HG03045 (cell line): ENCODE measurements around the gene CNN2.

ENCODE experiments used
- ATAC-seq: cut with Tn5 transposase; IDR thresholded peaks from one replicate; pipeline ENCODE4 v1.9.1; 2021; ENCODE audit warnings: mild to moderate bottlenecking, moderate library complexity; ENCODE audit not compliant: unreplicated experiment

CNN2 gene

DNA sequence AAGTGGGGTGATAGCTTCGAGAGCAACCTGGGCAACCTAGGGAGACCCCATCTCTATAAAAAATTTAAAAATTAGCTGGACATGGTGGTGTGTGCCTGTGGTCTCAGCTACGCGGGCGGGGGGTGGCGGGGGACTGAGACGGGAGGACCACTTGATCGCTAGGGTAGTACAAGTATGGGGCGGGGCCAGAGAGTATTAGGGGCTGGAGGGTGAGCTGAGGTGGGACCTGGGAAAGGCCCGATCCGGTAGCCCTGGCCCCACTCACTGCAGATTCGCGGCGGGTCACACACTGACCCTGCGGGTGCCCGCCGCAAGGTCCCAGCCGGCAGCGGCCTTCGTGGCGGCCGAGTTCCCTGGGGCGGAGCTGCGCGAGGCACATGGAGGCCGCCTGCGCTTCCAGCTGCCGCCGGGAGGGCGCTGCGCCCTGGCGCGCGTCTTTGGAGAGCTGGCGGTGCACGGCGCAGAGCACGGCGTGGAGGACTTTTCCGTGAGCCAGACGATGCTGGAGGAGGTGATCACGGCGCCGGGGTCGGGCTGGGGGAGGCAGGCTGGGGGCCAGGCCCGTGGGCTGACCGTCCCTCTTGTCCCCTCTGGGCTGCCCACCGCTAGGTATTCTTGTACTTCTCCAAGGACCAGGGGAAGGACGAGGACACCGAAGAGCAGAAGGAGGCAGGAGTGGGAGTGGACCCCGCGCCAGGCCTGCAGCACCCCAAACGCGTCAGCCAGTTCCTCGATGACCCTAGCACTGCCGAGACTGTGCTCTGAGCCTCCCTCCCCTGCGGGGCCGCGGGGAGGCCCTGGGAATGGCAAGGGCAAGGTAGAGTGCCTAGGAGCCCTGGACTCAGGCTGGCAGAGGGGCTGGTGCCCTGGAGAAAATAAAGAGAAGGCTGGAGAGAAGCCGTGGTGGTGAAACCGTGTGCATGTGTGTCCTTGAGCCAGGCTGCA, 38.5 kb downstream of the CNN2 start:
- no peak for ATAC-seq

DNA sequence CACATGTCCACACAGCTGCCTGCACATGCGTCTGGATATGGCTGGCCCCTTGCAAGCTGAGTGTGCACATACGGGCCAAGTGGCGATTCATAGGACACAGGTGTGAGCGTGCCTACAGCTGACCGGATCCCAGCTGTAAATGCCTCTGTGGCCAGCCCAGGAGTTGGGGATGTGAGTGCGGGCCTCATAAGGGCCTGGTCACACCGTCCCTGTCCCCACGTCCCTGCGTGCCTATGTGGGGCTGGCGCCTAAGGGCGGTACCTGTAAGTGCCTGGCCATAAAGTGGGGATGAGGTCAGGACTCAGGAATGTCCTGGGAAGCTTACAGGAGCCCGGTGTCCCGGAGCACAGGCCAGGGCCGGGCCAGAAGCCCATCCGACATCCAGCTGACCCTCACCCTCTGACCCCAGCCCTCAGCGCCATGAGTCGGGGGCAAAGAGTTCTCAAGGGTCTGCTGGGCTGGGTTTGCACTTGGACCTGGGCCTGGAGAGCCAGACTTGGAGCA, 39.2 kb downstream of the CNN2 start:
- no peak for ATAC-seq

DNA sequence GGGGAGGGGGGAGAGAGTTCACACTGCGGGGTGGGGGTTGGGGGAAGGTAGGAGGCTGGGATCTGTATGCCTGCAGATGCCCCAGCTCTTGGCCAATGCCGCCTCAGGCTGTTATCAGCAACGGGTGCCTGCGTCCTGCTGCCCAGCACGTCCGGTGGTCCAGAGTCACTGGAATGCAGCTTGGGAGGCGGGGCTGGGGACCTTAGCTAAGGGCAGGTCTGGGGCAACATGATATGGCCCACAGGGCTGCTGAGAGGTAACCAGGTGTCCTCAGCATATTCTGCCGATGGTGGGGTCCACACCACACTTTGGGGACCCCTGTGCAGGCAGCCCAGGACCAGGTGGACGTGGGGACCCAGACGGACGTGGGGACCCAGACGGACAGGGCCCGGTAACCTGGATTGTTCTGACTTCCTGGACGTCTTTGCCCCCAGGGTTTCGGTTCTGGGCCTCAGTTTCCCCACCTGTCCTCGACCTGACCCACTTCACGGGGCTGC, 39.9 kb downstream of the CNN2 start:
- ATAC-seq = no peak

DNA sequence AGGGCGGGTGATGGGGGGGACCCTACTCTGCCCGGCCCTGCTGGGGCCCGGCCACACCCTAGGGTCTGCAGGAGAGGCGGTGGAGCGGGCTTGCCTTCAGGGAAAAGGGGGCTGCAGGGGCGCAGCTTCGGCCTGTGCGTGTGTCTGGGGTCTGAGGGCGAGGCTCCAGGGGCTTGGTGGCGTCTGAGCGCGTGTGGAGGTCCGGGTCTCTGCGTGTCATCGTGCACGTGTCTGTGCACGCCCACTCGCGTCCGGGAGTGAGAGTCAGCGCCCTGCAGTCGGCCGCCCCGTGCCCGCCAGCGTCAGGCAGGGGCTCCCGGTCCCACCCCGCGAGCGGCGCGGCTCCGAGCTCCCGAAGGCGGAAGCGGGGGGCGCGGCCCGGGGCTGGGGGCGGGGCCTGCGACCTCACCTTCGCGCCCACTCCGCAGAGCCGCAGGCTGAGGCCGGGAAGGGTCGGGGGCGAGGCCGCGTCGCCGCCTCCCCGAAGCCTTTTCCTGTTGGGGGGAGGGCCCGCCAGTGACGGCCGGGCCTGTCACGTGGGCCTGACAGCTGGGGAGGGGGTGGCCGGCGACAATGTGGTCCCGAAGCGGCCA, 40.4 kb downstream of the CNN2 start, which contains the start of gene ARHGAP45:
TSS of gene ARHGAP45 (plus strand) at position 420 of the 593 bp plus-strand sequence. CDS start 239 bp downstream, outside the sequence.
- no peak for ATAC-seq

DNA sequence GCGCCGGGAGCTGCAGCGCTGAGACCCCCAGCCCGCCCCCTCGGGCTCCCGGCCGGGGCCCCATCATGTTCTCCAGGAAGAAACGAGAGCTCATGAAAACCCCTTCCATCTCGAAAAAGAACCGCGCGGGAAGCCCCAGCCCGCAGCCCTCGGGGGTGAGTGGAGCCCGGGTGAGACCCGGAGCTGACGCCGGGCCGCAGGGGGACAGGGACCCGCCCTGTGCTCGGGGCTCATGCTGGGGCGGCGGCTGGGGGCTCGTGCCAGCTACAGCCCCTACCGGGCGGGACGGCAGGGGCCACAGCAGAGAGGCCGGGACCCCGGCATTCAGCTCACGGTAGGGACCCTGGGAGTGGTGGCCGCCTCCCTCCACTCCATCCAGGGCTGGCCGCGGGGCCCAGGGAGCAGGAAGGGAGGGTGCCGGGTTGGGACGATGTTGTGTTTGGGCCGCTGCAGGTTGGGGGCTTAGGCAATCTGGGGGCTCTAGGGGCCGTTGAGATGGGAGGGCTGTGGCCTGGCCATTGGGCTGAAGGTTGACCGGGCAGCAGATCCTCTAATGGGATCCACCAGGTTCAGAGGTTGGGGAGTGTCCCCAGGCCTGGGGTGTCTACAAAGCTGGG, 41.0 kb downstream of the CNN2 start:
- no peak for ATAC-seq

DNA sequence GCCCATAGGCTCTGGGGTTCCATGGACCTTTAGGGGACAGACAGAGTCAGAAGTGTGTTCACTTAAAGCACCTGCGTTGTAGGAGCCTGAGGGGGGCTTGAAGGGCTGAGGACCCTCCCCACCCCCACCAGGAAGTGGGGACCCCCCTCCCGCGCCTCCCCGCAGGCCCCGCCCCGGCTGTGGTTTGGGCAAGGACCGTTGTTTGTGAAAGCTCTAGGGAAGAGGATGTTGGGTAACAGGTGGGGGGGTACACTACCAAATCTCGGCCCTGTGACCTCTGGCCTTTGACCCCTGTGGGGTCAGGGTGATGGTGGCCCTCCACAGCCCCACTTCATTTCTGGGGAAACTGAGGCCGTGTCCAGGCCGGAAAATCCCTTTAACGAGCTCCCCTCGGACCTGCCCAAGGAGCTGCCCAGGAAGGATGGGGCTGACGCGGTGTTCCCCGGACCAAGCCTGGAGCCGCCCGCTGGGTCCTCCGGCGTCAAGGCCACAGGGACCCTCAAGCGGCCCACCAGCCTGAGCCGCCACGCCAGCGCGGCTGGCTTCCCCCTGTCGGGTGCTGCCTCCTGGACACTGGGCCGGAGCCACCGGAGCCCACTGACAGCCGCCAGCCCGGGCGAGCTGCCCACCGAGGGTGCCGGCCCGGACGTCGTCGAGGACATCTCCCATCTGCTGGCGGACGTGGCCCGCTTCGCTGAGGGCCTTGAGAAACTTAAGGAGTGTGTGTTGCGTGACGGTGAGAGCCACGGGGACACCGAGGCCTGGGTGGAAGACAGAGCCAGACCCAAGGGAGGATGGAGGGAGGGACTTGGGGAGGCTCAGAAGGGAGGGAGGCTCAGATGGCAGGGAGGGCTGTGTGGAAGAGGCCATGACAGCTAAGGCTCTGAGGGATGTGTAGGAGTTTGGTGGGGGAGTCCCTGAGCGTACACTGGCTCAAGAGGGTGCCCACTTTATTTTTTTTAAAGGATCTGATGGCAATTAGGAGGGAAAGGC, 41.9 kb downstream of the CNN2 start:
- no peak for ATAC-seq

DNA sequence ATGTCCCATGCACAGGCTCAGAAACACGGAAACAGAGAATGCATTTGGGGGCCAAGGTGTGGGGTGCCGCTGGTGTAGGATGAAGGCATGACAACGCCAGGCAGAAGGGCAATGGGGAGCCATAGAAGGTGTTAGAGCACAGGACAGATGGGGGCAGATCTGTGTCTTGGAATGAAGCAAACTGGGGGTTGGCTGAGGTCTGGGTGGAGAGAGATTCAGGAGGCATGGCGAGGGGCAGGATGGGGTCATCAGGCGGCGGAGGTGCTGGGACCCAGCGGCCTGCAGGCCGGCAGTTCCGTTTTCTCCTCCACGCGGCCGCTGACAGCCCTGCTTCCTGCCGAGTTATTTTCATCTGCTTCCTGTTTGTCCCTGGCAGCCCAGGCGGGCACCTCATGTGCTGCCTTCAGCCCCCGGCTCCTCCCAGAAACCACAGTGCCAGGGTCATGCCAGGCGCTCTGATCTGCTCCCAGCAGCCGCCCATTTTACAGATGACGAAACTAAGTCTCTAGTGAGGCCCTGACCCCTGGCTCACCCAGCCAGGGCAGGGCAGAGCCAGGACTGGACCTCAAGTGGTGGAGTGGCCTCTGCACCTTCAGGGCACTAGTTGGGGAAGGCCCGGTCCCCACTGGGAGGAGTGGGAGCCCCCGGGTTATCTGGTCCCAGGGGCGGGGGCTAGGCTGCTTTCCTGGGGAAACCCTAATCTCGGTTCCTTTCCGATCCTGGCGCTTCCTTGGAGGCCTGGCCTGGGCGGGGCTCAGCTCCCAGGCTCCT, 42.8 kb downstream of the CNN2 start:
- ATAC-seq = no peak

DNA sequence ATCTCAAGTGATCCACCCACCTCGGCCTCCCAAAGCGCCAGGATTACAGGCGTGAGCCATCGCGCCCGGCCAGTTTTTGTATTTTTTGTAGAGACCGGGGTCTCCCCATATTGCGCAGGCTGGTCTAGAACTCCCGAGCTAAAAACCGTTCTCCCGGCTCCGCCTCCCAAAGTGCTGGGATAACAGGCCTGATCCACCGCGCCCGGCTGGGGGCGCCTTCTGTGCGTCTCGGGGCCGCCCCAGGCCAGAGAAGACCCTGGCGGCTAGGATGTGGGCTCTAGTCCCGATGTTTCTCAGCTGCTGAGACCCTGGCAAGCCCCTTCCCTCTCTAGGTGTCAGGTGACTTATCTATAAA, 44.1 kb downstream of the CNN2 start:
- ATAC-seq = no peak

DNA sequence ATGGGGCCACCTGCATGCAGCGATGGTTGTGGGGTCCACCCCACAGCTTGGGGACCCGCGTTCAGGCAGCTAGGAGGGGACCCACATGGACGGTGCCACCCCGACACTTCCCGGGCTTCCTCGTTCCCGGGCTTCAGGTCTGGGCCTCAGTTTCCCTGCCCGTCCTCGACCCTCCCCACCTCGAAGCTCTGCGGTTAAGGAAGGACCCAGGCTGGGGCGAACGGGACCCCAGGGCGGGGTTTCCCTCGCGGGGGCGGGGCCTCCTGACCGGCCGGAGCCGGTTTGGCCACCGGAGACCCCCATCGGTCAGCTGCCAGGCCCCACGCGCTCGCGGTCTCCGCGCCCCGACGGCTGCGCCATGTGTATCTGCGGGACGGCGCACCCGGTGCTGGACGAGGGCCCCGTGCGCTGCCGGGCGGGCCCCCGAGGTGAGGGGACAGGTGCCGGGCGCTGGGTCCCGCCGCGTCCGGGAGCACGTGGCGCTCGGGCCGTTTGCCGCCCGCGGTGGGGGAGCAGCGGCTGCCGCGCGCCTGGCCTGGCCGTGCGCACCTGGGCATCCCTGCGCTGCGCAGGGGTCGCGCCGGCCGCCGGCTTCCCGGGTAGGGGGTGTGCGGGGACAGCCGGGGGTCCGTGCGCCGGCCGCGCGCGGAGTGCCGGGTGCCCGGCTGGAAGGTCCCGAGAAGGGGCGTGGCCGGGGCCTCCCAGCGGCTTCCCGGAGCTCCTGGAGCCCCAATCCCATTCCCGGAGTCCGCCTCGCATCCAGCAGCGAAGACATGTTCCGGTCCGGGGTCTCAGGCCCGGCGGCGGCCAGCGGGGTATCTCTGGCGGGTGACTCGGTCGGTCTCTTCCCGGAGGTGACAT, 44.8 kb downstream of the CNN2 start:
- no peak for ATAC-seq

DNA sequence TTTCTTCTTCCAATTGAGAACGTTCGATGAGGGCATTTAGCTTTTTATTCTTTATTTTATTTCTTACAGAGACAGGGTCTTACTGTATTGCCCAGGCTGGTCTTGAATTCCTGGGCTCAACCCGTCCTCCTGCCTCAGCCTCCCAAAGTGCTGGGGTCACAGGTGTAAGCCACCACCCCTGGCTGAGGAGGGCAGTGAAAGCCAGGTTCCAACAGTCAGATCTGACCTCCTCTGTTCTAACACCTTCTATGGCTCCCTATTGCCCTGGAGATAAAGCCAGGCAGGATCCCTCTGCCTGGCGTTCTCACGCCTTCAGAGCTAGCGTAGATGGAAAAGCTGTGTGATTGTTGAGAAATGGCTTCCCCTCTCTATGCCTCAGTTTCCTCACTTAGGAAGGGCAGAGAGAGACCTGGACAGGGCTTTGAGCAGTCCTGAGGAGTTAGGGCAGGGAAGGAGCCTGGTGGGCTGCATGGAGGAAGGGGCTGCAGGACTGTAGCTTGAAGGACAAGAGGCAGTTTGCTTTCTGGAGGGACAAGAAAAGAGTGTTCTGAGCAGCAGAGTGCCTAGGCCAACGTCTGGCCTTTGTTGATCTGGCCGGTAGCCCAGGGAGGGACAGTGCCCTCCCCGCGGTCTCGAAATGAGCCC, 46.1 kb downstream of the CNN2 start:
- ATAC-seq = no peak

DNA sequence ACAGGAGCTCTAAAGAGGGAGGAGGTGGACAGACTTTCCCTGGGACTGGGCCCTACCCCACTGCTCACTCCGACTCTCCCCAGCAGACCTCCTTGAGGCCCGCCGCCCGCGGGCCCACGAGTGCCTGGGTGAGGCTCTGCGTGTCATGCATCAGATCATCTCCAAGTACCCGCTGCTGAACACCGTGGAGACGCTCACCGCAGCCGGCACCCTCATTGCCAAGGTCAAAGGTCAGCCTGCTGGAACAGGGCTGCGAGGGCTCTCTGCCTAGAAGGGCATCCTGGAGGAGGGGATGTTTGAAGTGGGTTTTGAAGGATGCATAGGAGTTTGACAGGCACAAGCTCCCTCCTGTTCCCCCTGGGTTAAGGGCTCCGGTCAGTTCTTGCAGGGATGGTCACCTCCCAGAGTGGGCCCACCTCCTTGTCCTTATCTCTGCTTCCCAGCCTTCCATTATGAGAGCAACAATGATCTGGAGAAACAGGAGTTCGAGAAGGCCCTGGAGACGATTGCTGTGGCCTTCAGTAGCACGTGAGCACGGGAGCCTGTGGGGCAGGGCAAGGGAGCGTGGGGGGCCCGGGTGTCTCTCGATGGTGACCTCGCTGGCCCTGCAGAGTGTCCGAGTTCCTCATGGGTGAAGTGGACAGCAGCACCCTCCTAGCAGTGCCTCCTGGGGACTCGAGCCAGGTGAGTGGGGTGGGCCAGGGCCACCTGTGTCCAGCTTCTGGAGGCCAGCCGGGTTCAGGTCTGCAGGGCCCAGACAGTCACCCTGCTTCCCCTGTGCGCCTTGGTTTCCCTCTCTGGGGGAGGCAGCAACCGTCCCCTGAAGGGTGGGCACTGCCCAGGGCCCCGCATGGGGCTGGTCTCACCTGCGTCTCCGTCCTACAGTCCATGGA, 46.9 kb downstream of the CNN2 start:
- ATAC-seq = no peak

DNA sequence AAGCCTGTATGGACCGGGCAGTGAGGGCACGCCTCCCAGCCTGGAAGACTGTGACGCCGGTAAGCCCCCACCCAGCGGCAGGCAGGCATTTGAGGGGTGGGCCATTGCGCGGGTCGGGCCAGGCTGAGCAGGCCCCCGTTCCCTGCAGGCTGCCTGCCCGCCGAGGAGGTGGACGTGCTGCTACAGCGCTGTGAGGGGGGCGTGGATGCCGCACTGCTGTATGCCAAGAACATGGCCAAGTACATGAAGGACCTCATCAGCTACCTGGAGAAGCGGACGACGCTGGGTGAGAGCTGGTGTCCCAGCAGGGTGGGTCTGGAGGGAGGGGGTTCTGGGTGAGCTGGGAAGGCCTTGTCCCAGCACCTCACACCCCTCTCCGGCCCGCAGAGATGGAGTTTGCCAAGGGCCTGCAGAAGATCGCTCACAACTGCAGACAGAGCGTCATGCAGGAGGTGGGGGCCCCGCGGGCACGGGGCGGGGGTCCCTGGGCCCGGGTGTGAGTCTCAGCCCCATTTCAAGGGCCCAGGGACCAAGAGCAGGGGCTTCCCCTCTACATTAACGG, 47.6 kb downstream of the CNN2 start:
- no peak for ATAC-seq

DNA sequence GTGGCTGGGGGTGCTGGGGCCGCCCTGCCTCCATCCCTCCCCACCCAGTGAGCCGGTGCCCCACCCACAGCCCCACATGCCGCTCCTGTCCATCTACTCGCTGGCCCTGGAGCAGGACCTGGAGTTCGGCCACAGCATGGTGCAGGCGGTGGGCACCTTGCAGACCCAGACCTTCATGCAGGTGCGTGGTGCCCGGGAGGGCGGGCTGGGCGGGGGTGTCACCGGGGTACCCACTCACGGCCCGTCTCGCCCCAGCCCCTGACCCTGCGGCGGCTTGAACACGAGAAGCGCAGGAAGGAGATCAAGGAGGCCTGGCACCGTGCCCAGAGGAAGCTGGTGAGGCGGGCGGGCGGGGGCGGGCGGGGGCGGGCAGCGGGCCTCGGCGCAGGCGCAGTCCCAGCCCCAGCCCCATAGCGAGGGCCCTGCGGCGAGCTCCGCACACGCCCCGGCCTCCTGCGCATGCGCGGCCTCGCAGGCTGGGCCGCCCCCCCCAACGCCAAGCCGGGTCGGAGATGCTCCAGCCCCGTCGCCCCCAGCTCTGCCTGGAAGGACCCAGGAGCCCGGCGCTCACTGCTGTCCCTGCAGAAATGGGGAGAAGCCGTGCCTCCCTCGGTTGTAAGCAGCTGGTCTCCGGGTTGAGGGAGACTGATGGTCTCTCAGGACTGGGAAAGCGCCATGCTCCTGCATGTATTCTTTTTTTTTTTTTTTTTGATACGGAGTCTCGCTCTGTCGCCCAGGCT, 48.3 kb downstream of the CNN2 start:
- ATAC-seq = peak; percentile 35

DNA sequence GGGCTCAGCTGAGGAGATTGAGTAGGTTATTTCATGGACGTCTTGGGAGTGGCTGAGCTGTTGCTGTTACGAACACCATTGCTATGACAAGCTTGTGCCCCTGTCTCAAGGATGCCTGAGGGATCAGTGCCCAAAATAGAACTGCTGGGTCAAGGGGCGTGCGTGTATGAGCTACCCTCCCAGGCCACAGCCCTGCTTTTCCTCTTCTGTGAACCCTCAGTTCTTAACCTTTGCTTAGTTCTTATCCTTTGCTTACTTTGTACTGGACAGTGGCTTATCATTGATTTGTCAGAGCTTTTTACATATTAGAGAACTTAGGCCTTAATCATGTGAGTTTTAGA, 49.6 kb downstream of the CNN2 start:
- no peak for ATAC-seq

DNA sequence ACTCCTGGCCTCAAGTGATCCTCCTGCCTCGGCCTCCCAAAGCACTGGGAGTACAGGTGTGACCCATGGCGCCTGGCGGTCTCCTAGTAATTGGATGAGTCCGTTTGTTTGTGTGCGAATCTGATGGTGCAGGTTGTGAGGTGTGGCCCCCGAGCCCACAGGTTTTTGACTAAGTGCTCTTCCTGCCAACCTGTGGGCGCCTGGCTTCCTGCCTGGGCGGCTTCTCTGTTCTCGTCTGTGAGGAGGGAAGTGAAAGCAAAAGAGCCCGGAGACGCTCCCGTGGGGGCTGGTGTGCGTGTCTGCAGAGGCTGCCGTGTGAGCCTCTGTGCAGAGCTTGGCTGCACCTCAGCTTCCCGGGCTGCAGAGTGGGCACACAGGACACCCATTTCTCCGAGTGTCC, 50.5 kb downstream of the CNN2 start:
- ATAC-seq = peak; percentile 40

DNA sequence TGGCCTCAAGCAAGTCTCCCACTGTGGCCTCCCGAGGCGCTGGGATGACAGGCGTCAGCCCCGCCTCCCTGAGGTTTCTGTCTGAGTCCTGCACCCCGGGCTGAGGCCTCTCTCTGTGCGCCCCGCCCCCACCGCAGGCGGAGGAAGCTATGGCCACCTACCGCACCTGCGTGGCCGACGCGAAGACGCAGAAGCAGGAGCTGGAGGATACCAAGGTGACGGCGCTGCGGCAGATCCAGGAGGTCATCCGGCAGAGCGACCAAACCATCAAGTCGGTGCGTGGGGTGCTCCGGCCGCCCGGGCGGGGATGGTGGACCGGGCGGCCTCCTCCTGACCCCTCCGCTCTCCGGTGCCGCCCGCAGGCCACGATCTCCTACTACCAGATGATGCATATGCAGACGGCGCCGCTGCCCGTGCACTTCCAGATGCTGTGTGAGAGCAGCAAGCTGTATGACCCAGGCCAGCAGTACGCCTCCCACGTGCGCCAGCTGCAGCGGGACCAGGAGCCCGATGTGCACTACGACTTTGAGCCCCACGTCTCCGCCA, 53.2 kb downstream of the CNN2 start:
- no peak for ATAC-seq
